Liver (tissue), 3 donors: ENCODE results near the gene DNAH7.
"Not testable (repeated sequence)": the region's sequence is repeated elsewhere in the genome, so short reads cannot be mapped to it uniquely, and the experiment has no call there.

Experiments used
- TF ChIP-seq, protein P1 (sequence below): fragments of 150-350 bp; IDR thresholded peaks from 2 replicates; pipeline ENCODE4 v1.5.1; 2017; ENCODE audit warnings: improper control_type of control experiment, low read depth, low read length; ENCODE audit not compliant: missing input control
- TF ChIP-seq, protein P2 (sequence below): IDR thresholded peaks from 2 replicates; pipeline ENCODE4 v1.6.1; 2016; ENCODE audit warnings: antibody characterized with exemption
- TF ChIP-seq, protein P3 (sequence below): IDR thresholded peaks from 2 replicates; pipeline ENCODE4 v1.6.1; 2016; ENCODE audit warnings: antibody characterized with exemption
- donor health status: healthy.
- donor health status: healthy.

DNA sequence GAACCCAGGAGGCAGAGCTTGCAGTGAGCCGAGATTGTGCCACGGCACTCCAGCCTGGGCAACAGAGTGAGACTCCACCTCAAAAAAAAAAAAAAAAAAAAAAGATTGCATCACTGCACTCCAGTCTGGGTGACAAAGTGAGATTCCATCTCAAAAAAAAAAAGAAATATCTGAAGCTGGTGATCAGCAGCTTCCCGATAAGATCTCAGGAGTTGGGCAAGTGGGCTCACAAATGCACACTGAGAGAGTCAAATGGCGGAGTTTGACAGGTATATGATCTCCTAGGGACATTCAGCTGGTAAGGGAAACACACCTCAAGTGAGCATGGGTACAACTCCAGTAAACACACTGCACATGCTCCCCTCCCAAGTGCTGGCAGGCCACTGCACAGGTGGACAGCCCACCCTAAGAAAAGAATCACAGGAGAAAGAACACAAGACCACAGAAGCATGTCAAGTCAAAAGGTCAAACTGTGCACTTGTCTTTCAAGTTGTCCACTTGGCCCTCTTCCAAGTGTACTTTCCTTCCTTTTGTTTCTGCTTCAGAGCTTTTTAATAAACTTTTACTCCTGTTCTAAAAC is 151.5 kb downstream of the DNAH7 start:
- TF ChIP-seq, protein P1, sequence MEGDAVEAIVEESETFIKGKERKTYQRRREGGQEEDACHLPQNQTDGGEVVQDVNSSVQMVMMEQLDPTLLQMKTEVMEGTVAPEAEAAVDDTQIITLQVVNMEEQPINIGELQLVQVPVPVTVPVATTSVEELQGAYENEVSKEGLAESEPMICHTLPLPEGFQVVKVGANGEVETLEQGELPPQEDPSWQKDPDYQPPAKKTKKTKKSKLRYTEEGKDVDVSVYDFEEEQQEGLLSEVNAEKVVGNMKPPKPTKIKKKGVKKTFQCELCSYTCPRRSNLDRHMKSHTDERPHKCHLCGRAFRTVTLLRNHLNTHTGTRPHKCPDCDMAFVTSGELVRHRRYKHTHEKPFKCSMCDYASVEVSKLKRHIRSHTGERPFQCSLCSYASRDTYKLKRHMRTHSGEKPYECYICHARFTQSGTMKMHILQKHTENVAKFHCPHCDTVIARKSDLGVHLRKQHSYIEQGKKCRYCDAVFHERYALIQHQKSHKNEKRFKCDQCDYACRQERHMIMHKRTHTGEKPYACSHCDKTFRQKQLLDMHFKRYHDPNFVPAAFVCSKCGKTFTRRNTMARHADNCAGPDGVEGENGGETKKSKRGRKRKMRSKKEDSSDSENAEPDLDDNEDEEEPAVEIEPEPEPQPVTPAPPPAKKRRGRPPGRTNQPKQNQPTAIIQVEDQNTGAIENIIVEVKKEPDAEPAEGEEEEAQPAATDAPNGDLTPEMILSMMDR, result not testable (repeated sequence)
- TF ChIP-seq, protein P2, sequence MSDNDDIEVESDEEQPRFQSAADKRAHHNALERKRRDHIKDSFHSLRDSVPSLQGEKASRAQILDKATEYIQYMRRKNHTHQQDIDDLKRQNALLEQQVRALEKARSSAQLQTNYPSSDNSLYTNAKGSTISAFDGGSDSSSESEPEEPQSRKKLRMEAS, result not testable (repeated sequence)
- TF ChIP-seq, protein P3, sequence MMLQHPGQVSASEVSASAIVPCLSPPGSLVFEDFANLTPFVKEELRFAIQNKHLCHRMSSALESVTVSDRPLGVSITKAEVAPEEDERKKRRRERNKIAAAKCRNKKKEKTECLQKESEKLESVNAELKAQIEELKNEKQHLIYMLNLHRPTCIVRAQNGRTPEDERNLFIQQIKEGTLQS, result not testable (repeated sequence)
